ENCODE data around the gene COA8.

COA8 gene

GRCh38 chr14:103519043-103519836, 43.5 kb upstream of the COA8 start:
- no peak for TF ChIP-seq CTCF (IDR thresholded peaks at IDR 0.05; ENCODE audit: insufficient read depth, missing control alignments)
- DNase-seq (ENCODE audit: insufficient read length, low spot score) (no peak), FAIRE-seq (no peak)

- DNase-seq (ENCODE audit: insufficient read length, low spot score) (no peak), FAIRE-seq (no peak)
- TF ChIP-seq CTCF (IDR thresholded peaks at IDR 0.05; ENCODE audit: insufficient read depth, missing control alignments) = no peak
Measured at GRCh38 chr14:103519837-103520212, 42.9 kb upstream of the COA8 start.

- TF ChIP-seq CTCF (IDR thresholded peaks at IDR 0.05; ENCODE audit: insufficient read depth, missing control alignments) = no peak
- DNase-seq (ENCODE audit: insufficient read length, low spot score) (no peak), FAIRE-seq (no peak)
Measured at GRCh38 chr14:103520269-103520656, 42.5 kb upstream of the COA8 start.

GRCh38 chr14:103520657-103521437, 41.9 kb upstream of the COA8 start:
- peak; percentile 50 for TF ChIP-seq CTCF (IDR thresholded peaks at IDR 0.05; ENCODE audit: insufficient read depth, missing control alignments)
- DNase-seq (ENCODE audit: insufficient read length, low spot score) (peak; percentile 86), FAIRE-seq (no peak)

- FAIRE-seq (no peak), DNase-seq (ENCODE audit: insufficient read length, low spot score) (no peak)
- no peak for TF ChIP-seq CTCF (IDR thresholded peaks at IDR 0.05; ENCODE audit: insufficient read depth, missing control alignments)
Measured at GRCh38 chr14:103521438-103521950, 41.3 kb upstream of the COA8 start.

GRCh38 chr14:103521951-103522563, 40.7 kb upstream of the COA8 start:
- DNase-seq (ENCODE audit: insufficient read length, low spot score) = no peak
- no peak for FAIRE-seq

More at GRCh38 chr14:103521951-103522563, 40.7 kb upstream of the COA8 start:
- no peak for TF ChIP-seq CTCF (IDR thresholded peaks at IDR 0.05; ENCODE audit: insufficient read depth, missing control alignments)

All from D721Med (cell line).